ENCODE data around the gene MED7. TPM values are rescaled to one million over a fixed set of nuclear protein-coding genes. Genes with fewer than 3 reads are reported as not detected.

MED7 gene
- total RNA-seq, 1 donor from 2014 or later, result 11.2 TPM

DNA sequence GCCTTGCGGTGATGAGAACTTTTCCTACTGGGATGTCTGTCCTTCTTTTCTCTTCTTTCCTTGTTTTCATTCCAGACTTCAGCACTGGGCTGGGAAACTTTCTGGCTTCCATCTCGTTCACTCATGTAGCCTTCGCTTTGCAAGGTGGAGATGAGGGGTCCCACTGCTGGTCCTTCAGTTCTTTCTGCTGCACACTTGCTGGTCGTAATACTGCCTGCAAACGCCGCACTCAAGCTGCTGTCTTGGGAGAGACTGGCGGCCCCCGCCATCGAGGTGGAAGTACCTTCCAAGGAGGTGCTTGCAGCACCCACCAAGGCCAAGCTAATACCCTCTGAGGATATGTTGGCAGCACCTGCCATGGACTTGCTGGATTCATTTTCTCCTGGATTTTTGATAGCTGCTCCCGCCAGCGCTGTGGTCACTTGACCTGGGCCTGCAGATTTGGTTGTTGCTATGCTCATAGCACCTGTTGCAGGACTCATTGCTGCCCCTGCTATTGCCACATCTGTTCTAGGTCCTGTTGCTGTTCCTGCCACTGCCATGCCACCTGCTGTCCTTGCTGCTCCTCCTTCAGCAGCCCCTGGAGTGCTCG, 20.4 kb upstream of the MED7 start:
- no peak for DNase-seq (ENCODE audit: low spot score)

DNA sequence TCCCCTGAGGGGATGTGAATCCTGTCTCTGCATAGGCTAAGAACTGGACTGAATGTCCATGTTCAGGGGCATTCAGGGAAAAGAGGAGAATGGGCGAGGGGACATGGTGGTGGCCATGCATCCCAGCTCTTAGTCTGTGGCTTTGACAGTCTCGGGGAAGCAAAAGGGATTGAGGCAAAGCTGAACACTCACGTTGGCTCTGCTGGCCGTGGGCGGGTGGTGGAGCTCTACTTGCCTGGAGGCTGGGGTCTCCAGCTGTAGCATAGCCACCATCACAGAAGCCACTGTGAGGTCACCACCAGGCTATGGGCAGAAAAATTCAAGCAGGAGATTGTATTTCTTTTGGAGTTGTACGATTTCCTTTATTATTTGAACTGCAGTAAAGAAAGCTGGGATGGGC, 19.3 kb upstream of the MED7 start:
- DNase-seq (ENCODE audit: low spot score), result no peak

DNA sequence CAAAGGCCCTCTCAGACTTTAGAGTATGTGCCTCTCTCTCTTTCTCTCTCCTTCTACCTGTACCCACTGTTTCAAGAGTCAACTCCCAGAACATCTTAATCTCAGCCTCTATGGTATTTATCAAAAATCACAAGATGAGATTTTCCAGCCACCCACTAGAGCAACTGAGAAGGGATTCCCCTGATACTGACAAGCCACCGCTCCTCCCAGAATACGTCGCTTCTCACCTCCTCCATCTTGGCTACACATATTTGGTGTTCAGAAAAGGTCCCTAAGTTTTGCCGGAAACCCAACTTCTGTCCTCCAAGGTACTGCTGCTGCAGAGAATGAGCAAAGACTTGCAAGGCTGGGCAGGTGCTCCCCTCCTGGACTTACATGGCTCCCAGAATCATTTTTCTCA, 17.3 kb upstream of the MED7 start:
- no peak for DNase-seq (ENCODE audit: low spot score)

GRCh38 chr5:157159209-157159751, 16.6 kb upstream of the MED7 start:
- no peak for DNase-seq (ENCODE audit: low spot score)

DNA sequence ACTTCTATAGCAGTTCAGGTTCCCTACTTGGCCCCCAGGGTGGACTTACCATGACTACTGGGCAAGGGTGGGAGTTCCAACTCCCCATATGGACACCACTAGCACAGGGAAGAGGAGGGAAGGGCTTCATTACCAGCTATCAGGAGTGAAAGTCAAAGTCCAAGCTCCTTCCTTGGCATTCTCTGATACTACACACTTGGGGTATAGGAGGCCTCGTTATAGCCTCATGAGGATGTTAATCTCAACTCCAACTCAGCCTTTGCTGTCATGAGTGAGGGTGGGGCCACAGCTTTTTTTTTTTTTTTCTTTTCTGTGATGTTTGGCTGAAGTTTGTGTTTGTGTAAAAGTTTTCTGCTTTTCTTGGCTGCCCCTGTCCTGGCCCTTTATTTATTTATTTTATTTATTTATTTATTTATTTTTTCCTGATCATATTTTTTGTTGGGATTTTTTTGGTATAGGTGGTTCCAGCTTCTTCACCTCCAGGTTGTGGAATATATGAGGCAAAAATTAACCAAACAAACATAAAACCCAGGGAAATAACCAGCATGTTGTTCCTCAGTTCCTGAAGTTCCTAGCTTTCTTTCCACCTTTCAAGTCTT, 14.7 kb upstream of the MED7 start:
- no peak for DNase-seq (ENCODE audit: low spot score)

- DNase-seq (ENCODE audit: low spot score), result no peak
These were observed 12.6 kb upstream of the MED7 start for GRCh38 chr5:157155297-157155696.

DNA sequence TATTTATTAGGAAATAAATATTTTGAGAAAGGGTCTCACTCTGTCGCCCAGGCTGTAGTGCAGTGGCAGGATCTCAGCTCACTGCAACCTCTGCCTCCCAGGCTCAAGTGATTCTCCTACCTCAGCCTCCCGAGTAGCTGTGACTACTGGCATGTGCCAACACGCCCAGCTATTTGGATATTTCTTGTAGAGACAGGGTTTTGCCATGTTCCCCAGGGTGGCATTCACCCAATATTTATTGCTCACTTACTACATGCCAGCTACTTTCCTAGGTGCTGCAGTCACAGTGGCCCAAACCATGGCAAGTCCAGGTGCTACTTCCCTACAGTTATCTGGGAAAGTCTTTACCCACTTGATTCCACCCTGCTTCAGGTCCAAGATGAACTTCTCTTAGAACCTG, 8.3 kb upstream of the MED7 start:
- DNase-seq (ENCODE audit: low spot score), result no peak

DNA sequence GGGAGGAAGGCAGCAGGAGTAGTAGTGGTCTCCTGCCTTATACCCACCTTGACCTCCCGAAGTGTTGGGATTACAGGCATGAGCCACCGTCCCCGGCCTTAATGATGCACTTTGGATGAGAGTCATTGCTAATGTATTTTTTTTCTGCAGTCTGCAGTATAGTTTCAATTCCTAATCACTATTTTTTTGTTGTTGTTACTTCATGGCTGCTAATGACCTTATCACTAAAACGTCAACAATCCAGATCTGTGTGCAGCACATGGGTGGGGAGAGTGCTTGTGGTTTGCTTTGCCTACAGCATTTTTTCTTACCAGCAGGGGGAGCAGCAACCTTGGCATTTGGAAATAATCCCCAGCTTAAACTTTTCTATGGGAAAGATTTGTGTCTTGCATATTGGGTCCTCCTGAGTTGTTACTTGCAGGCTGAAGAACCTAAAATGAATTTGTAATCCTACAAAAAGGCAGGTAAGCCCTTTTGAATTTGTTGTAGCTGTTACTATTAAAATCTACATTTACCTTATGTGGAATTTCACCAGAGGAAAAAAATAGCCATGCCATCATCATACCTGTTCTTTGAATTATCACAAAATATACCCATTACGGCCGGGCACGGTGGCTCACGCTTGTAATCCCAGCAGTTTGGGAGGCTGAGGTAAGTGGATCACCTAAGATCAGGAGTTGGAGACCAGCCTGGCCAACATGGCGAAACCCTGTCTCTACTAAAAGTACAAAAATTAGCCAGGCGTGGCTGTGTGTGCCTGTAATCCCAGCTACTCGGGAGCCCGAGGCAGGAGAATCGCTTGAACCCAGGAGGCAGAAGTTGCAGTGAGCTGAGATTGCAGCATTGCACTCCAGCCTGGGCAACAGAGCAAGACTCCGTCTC, 6.3 kb upstream of the MED7 start:
- DNase-seq (ENCODE audit: low spot score), result peak; percentile 78

DNA sequence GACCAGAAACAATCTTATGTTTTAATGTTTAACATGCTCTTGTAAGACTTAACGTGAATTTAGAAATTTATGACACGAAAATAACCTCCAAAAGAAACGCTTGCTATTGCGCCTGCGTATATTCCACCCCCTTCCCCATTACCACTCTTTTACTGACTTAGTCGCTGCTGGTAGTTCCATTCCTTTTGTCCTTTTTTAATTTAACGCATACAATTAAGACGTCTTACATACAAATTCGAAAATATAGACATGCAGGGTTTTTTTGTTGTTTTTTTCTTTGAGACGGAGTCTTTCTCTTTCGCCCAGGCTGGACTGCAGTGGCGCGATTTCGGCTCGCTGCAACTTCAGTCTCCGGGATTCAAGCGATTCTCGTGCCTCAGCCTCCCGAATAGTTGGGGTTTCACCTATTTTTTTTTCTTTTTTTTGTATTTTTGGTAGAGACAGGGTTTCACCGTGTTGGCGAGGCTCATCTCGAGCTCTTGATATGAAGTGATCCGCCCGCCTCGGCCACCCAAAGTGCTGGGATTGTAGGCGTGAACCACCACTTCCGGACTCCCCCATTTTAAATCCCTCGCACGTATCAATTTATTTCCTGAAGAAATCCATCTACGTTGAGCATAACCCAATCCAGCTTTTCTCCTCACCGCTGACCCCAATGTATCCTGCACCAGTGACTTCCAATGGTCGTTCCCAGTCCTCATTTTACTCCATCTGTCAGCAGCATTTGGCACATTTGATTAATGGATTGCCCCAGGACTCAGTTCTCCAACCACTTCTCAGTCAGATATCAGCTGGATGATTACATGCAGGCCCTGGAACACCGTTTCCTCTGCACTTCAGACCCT, 684 bp upstream of the MED7 start:
- peak; percentile 45 for DNase-seq (ENCODE audit: low spot score)

- no peak for DNase-seq (ENCODE audit: low spot score)
These were observed 5.0 kb downstream of the MED7 start for GRCh38 chr5:157137691-157138090.

- DNase-seq (ENCODE audit: low spot score), result no peak
These were observed 10.4 kb downstream of the MED7 start for GRCh38 chr5:157132281-157132612.

DNA sequence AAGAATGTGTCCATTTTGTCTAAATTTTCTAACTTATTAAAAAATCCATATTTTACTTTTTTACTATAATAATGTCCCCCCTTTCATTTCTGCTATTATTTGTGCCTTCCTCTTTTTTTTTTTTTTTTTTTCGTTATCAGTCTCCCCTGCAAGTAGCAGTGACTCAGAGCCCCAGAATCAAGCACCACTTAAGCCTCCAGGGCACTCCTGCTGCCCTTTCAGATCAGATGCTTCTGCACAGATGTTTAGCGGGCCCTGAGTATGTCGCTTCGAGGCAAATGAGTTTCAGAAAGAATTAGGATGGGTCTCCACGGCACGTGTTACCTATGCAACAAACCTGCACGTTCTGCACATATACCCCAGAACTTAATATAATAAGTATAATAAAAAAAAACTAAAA, 11.7 kb downstream of the MED7 start:
- no peak for DNase-seq (ENCODE audit: low spot score)

DNA sequence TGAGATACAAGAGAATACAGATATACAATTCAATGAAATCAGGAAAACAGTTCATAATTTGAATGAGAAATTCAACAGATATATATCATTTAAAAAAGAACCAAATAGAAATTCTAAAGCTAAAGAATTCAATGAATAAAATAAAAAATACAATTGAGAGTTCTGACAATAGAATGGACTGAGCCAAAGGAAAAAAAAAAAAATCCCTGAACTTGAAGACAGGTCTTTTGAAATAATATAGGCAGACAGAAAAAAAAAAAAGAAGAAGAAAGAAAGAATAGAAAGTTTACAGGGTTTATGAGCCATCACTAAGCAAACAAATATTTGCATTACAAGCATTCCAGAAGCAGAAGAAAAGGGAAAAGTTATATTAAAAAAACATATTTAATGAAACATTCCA, 21.0 kb downstream of the MED7 start:
- no peak for DNase-seq (ENCODE audit: low spot score)

DNA sequence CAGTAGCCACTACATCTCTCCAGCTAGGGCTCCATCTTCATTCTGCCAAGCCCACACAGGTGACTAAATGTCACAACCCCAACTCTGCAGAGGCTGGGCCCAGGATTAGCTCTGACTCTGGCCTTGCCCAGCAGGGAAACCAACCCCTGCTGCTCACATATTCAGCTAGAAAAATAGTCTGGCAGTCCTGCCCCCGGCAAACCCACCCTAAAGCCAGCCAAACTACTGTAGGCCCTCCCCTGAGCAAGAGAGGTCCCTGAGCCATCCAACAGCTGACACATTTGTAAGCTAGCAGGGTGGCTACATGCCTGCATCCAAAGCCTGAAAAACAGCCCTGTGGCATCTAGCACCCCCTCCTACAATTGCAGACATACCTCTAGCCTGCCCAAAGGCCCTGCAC, 22.6 kb downstream of the MED7 start:
- DNase-seq (ENCODE audit: low spot score), result no peak

DNA sequence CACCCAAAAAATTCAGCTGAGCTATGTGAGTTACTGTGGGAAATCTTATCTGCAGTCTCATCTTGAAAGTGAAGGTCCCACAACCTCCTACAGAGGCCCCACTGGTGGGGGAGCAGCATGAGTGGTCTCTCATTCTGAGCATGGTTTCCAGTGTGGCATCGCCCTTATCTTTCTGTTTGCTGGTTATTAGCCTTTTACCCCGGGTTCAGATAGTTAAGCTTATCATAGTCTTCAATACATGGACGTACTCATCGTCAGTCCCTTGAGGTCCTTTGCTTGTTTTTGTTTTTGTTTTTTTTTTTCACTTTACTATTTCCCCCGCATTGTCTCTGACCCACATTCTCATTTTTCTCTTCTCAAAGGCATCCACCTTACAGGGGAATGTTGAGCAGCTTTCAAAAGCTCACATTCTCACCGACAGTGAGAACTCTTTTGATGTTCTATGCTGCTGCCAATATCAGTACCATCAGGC, 26.1 kb downstream of the MED7 start:
- no peak for DNase-seq (ENCODE audit: low spot score)

GRCh38 chr5:157115502-157115901, 27.2 kb downstream of the MED7 start:
- no peak for DNase-seq (ENCODE audit: low spot score)

GRCh38 chr5:157115012-157115411, 27.7 kb downstream of the MED7 start:
- DNase-seq (ENCODE audit: low spot score), result no peak

GRCh38 chr5:157113002-157113401, 29.7 kb downstream of the MED7 start:
- DNase-seq (ENCODE audit: low spot score), result no peak

DNA sequence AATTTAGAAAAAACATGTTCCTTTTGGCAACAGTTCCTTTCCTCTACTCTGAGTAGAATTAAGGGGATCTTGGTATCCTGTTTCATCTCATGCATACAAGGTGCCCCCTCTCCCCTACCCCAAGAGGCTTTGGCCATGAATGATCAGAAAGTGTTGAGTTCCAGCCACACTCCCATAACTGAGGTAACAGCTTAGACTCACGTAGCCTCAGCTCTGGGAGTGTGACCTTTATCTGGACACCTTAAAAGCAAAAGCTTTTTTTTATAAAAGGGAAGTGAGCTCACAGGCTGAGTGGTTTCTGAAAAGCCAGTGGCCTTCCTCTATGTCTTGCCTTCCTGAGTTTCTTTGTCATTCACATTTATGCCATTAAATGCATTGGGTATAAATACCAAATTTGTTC, 32.9 kb downstream of the MED7 start:
- DNase-seq (ENCODE audit: low spot score), result no peak

- peak; percentile 47 for DNase-seq (ENCODE audit: low spot score)
These were observed 33.7 kb downstream of the MED7 start, which contains the start of gene HAVCR2 for GRCh38 chr5:157108976-157109375. Gene HAVCR2, minus strand, starts transcription at chr5:157109044. Its CDS starts 61 bp downstream, at chr5:157108983.

GRCh38 chr5:157107508-157107907, 35.2 kb downstream of the MED7 start:
- no peak for DNase-seq (ENCODE audit: low spot score)
